ENCODE results near the gene RBM12.

RBM12 gene

GRCh38 chr20:35660122-35660937 lies 4.4 kb downstream of the RBM12 start:
- in situ Hi-C loops (cut with MboI; ENCODE audit: low sequenced_read_pairs) = no loop called here

GRCh38 chr20:35657271-35657670 lies 7.4 kb downstream of the RBM12 start:
- in situ Hi-C loops (cut with MboI; ENCODE audit: low sequenced_read_pairs) = no loop called here

- in situ Hi-C loops (cut with MboI; ENCODE audit: low sequenced_read_pairs) = no loop called here
Measured at GRCh38 chr20:35654415-35654814, 10.3 kb downstream of the RBM12 start.

DNA sequence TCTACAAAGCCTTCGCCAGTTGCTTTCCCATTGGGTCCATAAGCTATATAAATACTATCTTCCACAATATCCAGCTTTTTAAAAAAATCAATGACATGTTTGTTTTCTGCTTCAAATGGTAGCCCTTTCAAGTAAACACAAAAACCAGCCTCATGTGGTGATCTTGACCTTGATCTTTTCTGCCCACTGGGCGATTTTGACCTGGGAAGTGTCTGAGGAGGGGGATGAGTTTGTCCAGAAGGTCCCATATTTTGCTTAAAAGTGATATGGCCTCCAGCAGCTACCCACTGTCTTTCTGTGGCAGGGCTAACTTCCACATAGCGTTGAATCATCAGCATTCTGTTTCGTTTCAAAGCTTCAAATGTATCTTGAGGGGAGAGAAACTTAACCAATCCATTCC lies 10.8 kb downstream of the RBM12 start:
- in situ Hi-C loops (cut with MboI; ENCODE audit: low sequenced_read_pairs) = no loop called here

DNA sequence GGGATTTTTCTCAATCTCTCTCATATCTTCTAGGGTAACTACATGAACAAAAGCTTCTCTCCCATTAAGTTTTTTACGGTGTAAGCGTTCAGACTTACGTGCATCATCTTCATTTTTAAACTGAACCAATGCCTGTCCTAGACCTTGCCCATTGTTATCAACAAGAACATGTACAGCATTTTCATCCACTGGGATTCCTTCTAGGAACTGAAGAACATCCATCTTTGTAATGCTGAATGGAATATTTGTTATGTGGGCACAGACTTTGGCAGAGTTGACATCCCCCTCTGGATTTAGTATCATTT lies 11.3 kb downstream of the RBM12 start:
- in situ Hi-C loops (cut with MboI; ENCODE audit: low sequenced_read_pairs) = no loop called here

DNA sequence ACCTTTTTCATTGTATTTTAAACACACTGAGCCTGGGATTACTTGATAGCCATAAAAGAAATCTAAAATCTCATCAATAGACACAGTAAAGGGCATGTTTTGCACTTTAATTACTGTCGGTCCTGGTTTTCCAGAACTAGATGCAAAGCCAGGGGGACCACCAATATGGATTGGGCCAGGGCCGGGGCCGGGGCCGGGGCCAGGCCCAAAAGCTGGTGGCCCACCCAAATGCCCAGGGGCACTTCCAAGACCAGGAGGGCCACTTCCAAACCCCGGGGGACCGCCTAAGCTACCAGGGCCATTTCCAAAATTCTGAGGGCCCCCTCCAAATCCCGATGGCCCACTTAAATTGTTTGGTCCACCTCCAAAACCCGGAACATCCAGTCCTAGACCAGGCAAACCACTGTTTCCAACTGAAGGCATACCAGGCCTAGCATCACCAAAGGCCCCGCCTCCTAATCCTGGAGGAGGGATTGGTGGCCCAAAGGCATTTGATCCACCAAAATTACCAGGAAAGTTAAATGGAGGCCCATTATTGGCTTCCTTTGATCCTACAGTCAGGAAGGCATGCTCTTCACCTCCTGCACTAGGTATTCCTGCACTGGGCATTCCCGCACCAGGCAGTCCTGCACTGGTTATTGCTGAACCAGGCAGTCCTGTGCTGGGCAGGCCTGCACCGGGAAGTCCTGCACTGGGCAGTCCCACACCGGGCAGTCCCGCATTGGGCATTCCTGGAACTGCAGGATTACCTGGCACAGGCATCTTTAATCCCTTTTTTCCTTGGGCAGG lies 11.9 kb downstream of the RBM12 start:
- in situ Hi-C loops (cut with MboI; ENCODE audit: low sequenced_read_pairs) = no loop called here

DNA sequence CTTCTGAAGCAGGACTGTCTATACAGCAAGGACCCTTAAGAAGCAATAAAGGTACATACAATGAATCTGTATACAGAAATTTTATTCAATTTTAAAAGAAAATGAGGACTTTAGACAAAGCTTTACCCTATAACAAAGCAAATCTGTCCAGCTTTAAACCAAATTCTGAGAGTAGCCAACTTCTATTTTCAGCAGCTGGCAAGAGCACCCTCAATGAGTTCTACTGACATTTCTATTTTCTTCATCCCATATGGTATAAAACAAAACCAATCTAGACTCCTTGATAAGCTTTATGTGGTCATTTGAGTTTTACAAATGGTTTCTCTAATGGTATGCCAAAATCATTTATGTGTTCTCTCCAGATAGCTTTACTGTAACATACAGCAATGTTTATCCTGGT lies 12.7 kb downstream of the RBM12 start:
- in situ Hi-C loops (cut with MboI; ENCODE audit: low sequenced_read_pairs) = no loop called here

DNA sequence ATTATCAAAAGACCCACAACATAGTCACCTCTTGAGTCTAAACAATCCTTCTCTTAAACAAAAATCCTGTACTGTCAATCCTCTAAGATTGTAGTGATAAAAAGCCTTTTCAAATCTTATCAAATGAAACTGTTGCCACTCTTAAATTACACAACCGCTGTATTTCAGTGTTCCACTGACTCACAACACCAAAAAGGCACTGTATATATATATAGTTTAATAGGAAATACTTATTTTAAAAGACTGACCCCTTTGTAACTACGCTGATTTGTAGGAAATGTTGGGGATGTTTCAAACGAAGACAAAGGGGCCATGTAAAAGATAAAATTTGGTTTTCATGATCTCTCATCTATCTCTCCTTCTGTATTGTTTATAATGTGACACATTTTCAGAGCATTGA lies 14.1 kb downstream of the RBM12 start:
- in situ Hi-C loops (cut with MboI; ENCODE audit: low sequenced_read_pairs) = no loop called here

GRCh38 chr20:35648836-35649235 lies 15.9 kb downstream of the RBM12 start:
- in situ Hi-C loops (cut with MboI; ENCODE audit: low sequenced_read_pairs) = no loop called here

GRCh38 chr20:35644806-35645205 lies 19.9 kb downstream of the RBM12 start:
- in situ Hi-C loops (cut with MboI; ENCODE audit: low sequenced_read_pairs) = no loop called here

DNA sequence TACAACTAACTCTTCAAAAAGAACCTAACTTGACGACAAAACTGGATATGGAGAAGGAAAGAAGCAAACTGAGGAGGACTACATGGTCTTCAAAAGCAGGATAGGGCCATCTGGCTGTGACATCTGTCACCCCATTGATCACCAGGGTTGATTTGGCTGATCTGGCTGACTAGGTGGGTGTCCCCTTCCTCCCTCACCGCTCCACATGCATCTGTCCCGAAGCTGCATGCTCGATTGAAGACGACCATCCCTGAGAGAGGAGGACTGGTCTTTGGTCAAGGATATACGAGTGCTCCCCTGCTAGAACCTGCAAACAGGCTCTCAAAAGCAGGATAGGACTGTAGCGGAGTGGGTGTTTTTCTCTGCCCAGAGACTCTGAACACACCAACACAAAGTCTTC lies 21.7 kb downstream of the RBM12 start:
- in situ Hi-C loops (cut with MboI; ENCODE audit: low sequenced_read_pairs) = no loop called here

- in situ Hi-C loops (cut with MboI; ENCODE audit: low sequenced_read_pairs) = no loop called here
Measured at GRCh38 chr20:35641743-35642142, 23.0 kb downstream of the RBM12 start.

DNA sequence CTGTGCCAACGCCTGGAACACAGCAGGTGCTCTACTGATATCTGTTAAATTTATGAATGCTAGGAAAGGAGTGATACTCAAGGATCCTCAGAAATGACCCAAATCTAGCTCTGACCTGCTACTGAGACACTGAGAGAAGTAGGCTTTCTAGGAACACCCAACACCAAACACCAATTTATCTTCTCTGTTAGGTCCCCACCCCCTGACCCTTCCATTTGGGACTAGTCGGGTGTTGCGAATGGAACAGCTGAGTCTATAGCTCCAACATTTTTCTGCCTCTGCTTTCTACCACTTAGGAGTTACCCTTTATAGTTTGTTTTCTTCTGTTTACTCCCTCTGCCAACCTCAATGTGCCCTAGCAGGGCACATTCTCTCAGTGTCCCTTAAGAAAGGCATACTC lies 24.0 kb downstream of the RBM12 start:
- in situ Hi-C loops (cut with MboI; ENCODE audit: low sequenced_read_pairs) = no loop called here

- in situ Hi-C loops (cut with MboI; ENCODE audit: low sequenced_read_pairs) = no loop called here
Measured at GRCh38 chr20:35638751-35639150, 25.9 kb downstream of the RBM12 start.

- in situ Hi-C loops (cut with MboI; ENCODE audit: low sequenced_read_pairs) = no loop called here
Measured at GRCh38 chr20:35637276-35637675, 27.4 kb downstream of the RBM12 start.

GRCh38 chr20:35636095-35636494 lies 28.6 kb downstream of the RBM12 start:
- in situ Hi-C loops (cut with MboI; ENCODE audit: low sequenced_read_pairs) = no loop called here

DNA sequence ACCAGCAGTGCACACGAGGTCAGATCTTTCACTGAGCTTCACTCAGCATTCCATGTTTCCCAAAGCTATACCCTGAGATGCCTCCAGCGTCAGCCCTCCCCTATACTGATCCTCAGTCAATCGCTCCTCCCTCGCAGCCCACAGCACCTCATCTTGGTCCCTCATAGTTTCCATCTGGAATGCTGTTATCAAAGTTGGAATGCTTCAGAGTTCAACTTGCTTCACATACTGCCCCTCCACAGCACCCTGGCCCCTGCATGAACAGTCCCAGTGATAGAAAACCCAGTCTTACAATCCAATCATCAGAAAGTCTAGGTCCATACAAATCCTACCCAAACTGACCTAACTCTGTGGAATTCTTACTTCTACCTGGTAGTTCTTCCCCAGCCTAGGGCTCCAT lies 29.0 kb downstream of the RBM12 start:
- in situ Hi-C loops (cut with MboI; ENCODE audit: low sequenced_read_pairs) = no loop called here

DNA sequence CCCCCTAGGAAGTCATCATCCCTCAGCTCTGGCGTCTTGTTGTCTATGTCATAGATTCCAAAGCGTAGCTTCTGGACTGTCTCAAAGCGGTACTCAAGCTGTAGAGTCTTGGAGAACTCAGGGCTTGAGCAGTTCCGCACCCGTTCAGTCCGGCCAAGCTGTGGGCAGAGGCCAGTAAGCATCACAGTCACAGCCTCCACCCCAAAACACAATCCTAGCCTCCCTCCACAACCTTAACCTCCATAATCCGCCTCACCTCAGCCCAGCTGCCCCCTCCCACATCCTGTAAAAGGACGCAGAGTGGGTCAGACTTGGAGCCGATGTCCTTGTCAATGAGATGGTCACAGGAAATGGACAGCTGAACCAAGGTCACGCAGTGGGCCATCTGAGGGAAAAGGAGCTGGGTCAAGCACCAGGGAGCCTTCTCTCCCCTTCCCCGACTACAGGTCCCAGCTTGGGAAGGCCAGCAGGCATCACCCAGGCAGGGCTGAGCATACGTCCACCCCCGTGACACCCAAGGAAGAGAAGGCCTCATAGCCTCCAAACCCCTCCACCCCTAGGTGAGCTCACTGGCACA lies 32.1 kb downstream of the RBM12 start:
- in situ Hi-C loops (cut with MboI; ENCODE audit: low sequenced_read_pairs) = no loop called here

GRCh38 chr20:35630636-35631035 lies 34.1 kb downstream of the RBM12 start:
- in situ Hi-C loops (cut with MboI; ENCODE audit: low sequenced_read_pairs) = no loop called here

- in situ Hi-C loops (cut with MboI; ENCODE audit: low sequenced_read_pairs) = no loop called here
Measured at GRCh38 chr20:35629427-35630145, 35.1 kb downstream of the RBM12 start.

GRCh38 chr20:35627121-35627520 lies 37.6 kb downstream of the RBM12 start:
- in situ Hi-C loops (cut with MboI; ENCODE audit: low sequenced_read_pairs) = no loop called here

Data from HL-60/S4 (cell line).